Stimulated activated CD4-positive, alpha-beta T cell treated with anti-CD3 and anti-CD28 coated beads, TNF-alpha, amount 100 ng/mL, for 24 hours (primary cell): ENCODE data around the gene TMTC2.
"Not testable (repeated sequence)": the region's sequence is repeated elsewhere in the genome, so short reads cannot be mapped to it uniquely, and the experiment has no call there.

Experiments
- DNase-seq, 3 experiments: peaks; one replicate each; pipeline ENCODE4 v3.0.0-alpha.2; 2020; ENCODE audit warnings: low read depth in 3 of 3

TMTC2 gene

GRCh38 chr12:83075471-83075870 is 388.8 kb downstream of the TMTC2 start:
- DNase-seq: no peak

- DNase-seq: no peak
Observed at GRCh38 chr12:83077041-83077440, 390.3 kb downstream of the TMTC2 start.

- DNase-seq: no peak
Observed at GRCh38 chr12:83082690-83083276, 396.1 kb downstream of the TMTC2 start.

- DNase-seq: no peak
Observed at GRCh38 chr12:83083616-83084015, 396.9 kb downstream of the TMTC2 start.

GRCh38 chr12:83084516-83085234 is 398.0 kb downstream of the TMTC2 start:
- no peak for DNase-seq

GRCh38 chr12:83086023-83086422 is 399.3 kb downstream of the TMTC2 start:
- no peak for DNase-seq

- DNase-seq: no peak
Observed at GRCh38 chr12:83089575-83089974, 402.9 kb downstream of the TMTC2 start.

- DNase-seq: no peak
Observed at GRCh38 chr12:83092129-83092528, 405.4 kb downstream of the TMTC2 start.

GRCh38 chr12:83092606-83093005 is 405.9 kb downstream of the TMTC2 start:
- no peak for DNase-seq

GRCh38 chr12:83093426-83093825 is 406.7 kb downstream of the TMTC2 start:
- no peak for DNase-seq

GRCh38 chr12:83097643-83098342 is 411.1 kb downstream of the TMTC2 start:
- no peak for DNase-seq

- no peak for DNase-seq
Observed at GRCh38 chr12:83099436-83099835, 412.7 kb downstream of the TMTC2 start.

- no peak for DNase-seq
Observed at GRCh38 chr12:83102499-83102898, 415.8 kb downstream of the TMTC2 start.

- DNase-seq: no peak
Observed at GRCh38 chr12:83106873-83107272, 420.2 kb downstream of the TMTC2 start.

- no peak for DNase-seq
Observed at GRCh38 chr12:83110424-83110823, 423.7 kb downstream of the TMTC2 start.

- no peak for DNase-seq
Observed at GRCh38 chr12:83113945-83114344, 427.2 kb downstream of the TMTC2 start.

GRCh38 chr12:83114966-83115365 is 428.3 kb downstream of the TMTC2 start:
- no peak for DNase-seq

GRCh38 chr12:83117926-83118325 is 431.2 kb downstream of the TMTC2 start:
- not testable (repeated sequence) for DNase-seq

GRCh38 chr12:83121897-83122622 is 435.4 kb downstream of the TMTC2 start:
- no peak for DNase-seq

- DNase-seq: no peak
Observed at GRCh38 chr12:83122623-83122934, 435.9 kb downstream of the TMTC2 start.

GRCh38 chr12:83123039-83123438 is 436.3 kb downstream of the TMTC2 start:
- no peak for DNase-seq

- no peak for DNase-seq
Observed at GRCh38 chr12:83128540-83128939, 441.8 kb downstream of the TMTC2 start.

- no peak for DNase-seq
Observed at GRCh38 chr12:83130178-83130577, 443.5 kb downstream of the TMTC2 start.
